T-helper 17 cell (primary cell): ENCODE measurements around the gene TYMS. TPM values are rescaled to one million over a fixed set of nuclear protein-coding genes. Genes with fewer than 3 reads are reported as not detected.

Source experiments
- ATAC-seq: fragments of 150-1000 bp; cut with Tn5 transposase; 2 replicates; pipeline ENCODE4 v1.10.0; 2021; ENCODE audit warnings: mild to moderate bottlenecking, moderate library complexity
- DNase-seq, 3 donors: peaks; one replicate each; pipeline versions ENCODE4 v3.0.0 to v3.0.0-alpha.2; 2020 to 2021
- H3K9me3 ChIP-seq: one replicate; pipeline ENCODE4 v1.7.0; 2013; ENCODE audit warnings: low read length, mild to moderate bottlenecking; ENCODE audit not compliant: control insufficient read depth, poor library complexity, severe bottlenecking
- H3K27ac Mint-ChIP-seq: one replicate; pipeline ENCODE4 v1.8.0; 2022; ENCODE audit warnings: mild to moderate bottlenecking, moderate library complexity, mixed read lengths
- H3K27me3 Mint-ChIP-seq: one replicate; pipeline ENCODE4 v1.8.0; 2022; ENCODE audit warnings: mixed read lengths
- H3K36me3 Mint-ChIP-seq: one replicate; pipeline ENCODE4 v1.8.0; 2022; ENCODE audit warnings: low read depth, mixed read lengths
- H3K4me1 Mint-ChIP-seq: one replicate; pipeline ENCODE4 v1.8.0; 2022; ENCODE audit warnings: mild to moderate bottlenecking, mixed read lengths
- H3K4me3 Mint-ChIP-seq: one replicate; pipeline ENCODE4 v1.8.0; 2022; ENCODE audit warnings: mild to moderate bottlenecking, moderate library complexity, mixed read lengths
- total RNA-seq, 4 donors: library from RNA in 2 of 4; stranded (reverse) in 2 of 4; gene quantifications; one replicate each; pipeline ENCODE4 v1.2.3 and lab custom pipeline; 2022 to 2026

Gene TYMS
- 1 to 10 TPM in 1 of 2 donors, under 1 TPM in 1; 0.60 to 2.5 TPM for total RNA-seq
- total RNA-seq (lab: John Stamatoyannopoulos, UW): 0.53 to 0.58 reads per million in 2 donors

DNA sequence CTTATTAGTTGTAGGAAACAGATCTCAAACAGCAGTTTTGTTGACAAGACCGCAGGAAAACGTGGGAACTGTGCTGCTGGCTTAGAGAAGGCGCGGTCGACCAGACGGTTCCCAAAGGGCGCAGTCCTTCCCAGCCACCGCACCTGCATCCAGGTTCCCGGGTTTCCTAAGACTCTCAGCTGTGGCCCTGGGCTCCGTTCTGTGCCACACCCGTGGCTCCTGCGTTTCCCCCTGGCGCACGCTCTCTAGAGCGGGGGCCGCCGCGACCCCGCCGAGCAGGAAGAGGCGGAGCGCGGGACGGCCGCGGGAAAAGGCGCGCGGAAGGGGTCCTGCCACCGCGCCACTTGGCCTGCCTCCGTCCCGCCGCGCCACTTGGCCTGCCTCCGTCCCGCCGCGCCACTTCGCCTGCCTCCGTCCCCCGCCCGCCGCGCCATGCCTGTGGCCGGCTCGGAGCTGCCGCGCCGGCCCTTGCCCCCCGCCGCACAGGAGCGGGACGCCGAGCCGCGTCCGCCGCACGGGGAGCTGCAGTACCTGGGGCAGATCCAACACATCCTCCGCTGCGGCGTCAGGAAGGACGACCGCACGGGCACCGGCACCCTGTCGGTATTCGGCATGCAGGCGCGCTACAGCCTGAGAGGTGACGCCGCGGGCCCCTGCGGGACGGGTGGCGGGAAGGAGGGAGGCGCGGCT lies at the start of gene TYMS:
Gene TYMS, plus strand, starts transcription at position 343 of the 690 bp plus-strand sequence. Its CDS starts 90 bp downstream, at position 433.
- H3K4me1 Mint-ChIP-seq: peaks cover 9% of the 10 kb centered on the region
- H3K27ac Mint-ChIP-seq: no peak within 1 kb of the TSS
- peak; percentile 66 for ATAC-seq
- no peaks in the 10 kb centered on the region for H3K9me3 ChIP-seq
- H3K4me3 Mint-ChIP-seq: peak within 1 kb of the TSS; percentile 81
- peaks cover 37% of the 10 kb centered on the region for H3K27me3 Mint-ChIP-seq
- peak in 2 of 3 donors; percentile 11 to 25 for DNase-seq
- no peaks in the 10 kb centered on the region for H3K36me3 Mint-ChIP-seq

- H3K27me3 Mint-ChIP-seq: peaks cover 40% of the 10 kb centered on the region
- no peaks in the 10 kb centered on the region for H3K36me3 Mint-ChIP-seq
- DNase-seq: no peak
- H3K27ac Mint-ChIP-seq: no peak overlapping the region
- H3K9me3 ChIP-seq: no peaks in the 10 kb centered on the region
- no peak for ATAC-seq
- H3K4me3 Mint-ChIP-seq: no peak overlapping the region
- no peaks in the 10 kb centered on the region for H3K4me1 Mint-ChIP-seq
Observed at GRCh38 chr18:607930-608329, 49.5 kb upstream of the TYMS start.

DNA sequence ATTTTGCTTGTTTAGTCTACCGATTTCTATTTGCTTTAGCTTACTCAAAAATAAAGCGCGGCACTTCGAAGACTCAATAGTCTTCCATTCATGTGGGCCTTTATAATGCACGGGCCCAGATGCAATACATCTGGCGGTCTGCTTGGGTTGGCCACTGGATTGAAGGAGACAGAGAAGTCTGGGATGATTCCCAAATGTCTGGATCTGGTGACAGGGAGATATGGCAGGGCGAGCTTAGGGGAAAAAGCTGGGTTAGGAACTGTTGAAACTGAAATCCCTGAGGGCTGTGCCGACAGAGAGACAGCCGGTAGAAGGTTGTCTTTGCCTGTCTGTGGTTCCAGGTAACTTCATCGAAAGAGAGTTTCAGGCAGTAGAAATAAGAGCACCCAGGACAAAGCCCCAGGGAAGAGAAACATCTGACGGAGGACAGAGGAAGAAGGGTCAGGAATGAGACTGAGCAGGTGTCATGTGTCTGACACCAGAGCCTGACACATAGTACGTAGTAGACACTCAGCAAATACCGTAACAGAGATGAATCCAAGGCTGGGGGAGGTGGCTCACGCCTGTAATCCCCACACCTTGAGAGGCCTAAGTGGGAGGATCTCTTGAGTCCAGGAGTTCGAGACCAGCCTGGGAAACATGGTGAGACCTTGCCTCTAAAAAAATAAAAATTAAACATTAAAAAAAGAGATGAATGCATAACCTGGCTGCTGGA lies 47.1 kb upstream of the TYMS start:
- no peak overlapping the region for H3K27ac Mint-ChIP-seq

DNA sequence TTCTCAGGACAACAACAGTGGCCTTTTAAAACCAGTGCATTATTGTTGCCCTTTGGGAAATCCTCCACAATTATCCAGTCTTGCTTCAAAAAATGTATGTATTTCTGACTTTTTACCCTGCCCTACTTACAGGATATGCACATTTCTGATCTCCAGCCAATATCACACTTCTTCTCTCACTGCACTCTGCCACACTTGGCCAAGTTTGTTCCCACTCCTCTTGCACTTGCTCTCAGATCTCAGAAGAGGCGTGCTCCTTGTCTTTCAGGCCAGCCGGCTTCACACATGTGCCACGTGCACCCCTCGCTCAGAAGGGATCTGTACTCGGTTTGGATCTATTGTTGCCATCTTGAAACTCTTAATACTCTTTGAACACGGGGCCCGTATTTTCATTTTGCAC lies 45.3 kb upstream of the TYMS start:
- H3K27me3 Mint-ChIP-seq: peaks cover 26% of the 10 kb centered on the region

More for the DNA sequence above, 47.1 kb upstream of the TYMS start:
- no peak for DNase-seq
- no peaks in the 10 kb centered on the region for H3K9me3 ChIP-seq
- Mint-ChIP-seq H3K36me3 (no peaks in the 10 kb centered on the region), H3K27me3 (peaks cover 39% of the 10 kb centered on the region), H3K4me1 (no peaks in the 10 kb centered on the region), H3K4me3 (no peak overlapping the region)
- ATAC-seq: no peak

GRCh38 chr18:614193-614592 lies 43.3 kb upstream of the TYMS start:
- no peak overlapping the region for H3K27ac Mint-ChIP-seq
- H3K4me3 Mint-ChIP-seq: no peak overlapping the region
- ATAC-seq (no peak), DNase-seq (no peak)
- peaks cover 2% of the 10 kb centered on the region for H3K4me1 Mint-ChIP-seq
- H3K9me3 ChIP-seq: no peaks in the 10 kb centered on the region
- H3K36me3 Mint-ChIP-seq: peaks cover 2% of the 10 kb centered on the region
- H3K27me3 Mint-ChIP-seq: peaks cover 26% of the 10 kb centered on the region

More for the DNA sequence above, 45.3 kb upstream of the TYMS start:
- Mint-ChIP-seq H3K27ac (no peak overlapping the region), H3K36me3 (no peaks in the 10 kb centered on the region), H3K4me3 (no peak overlapping the region), H3K4me1 (peaks cover 2% of the 10 kb centered on the region)
- ATAC-seq: no peak
- DNase-seq: no peak
- no peaks in the 10 kb centered on the region for H3K9me3 ChIP-seq

GRCh38 chr18:615092-615521 lies 42.3 kb upstream of the TYMS start:
- ATAC-seq (no peak), DNase-seq (no peak)
- no peaks in the 10 kb centered on the region for H3K9me3 ChIP-seq
- Mint-ChIP-seq H3K4me1 (peaks cover 2% of the 10 kb centered on the region), H3K4me3 (no peak overlapping the region), H3K27me3 (peaks cover 32% of the 10 kb centered on the region), H3K27ac (no peak overlapping the region), H3K36me3 (peaks cover 2% of the 10 kb centered on the region)

DNA sequence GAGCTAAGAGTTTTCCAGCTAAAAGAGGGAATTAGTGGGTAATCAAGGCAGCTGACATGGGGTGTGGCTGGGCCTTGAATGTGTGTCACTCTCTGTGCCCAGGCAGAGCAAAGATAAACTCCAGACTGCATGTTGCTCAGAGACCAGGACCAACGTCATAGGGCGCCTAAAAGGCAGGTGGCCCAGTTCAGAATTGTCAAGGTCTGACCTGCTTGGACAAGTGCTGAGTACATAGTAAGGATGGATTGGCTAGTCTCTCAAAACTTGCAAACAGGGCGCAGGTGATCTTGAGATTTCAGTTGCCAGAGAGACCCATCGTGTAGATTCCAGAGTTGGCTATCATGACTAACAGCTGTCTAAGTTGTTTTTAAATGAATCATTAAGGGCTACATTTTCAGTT lies 41.7 kb upstream of the TYMS start:
- H3K36me3 Mint-ChIP-seq: peaks cover 2% of the 10 kb centered on the region

DNA sequence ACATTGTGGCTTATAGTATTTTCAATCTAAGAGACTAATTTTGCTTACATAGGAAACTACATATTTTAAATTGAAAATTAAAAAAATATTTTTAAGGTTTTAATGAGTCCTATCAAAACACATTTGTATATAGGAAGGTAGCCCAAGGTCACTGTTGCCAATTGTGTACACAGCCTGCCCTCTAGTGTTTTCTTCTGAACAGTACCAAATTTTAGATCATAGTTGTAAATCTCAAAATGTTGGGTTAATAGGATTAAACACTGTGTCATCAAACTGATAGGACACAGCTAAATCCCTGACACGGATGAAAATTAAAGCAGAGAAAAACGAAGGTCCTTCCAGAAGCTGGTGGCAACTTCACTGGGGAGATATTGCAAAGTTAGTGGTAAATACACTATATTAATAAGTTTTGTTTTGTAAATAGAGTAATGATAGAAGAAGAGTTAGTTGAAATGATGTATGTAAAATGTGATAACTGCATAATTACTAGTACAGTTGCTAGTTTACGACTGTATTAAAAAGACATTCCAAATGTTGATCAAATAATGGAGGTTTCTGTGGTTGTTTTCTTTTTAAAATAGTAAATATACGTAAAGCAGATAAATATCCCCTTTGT lies 41.0 kb upstream of the TYMS start:
- no peaks in the 10 kb centered on the region for H3K9me3 ChIP-seq
- Mint-ChIP-seq H3K36me3 (peaks cover 2% of the 10 kb centered on the region), H3K4me1 (peaks cover 2% of the 10 kb centered on the region), H3K4me3 (no peak overlapping the region), H3K27me3 (peaks cover 28% of the 10 kb centered on the region), H3K27ac (no peak overlapping the region)
- peak; percentile 54 for ATAC-seq
- DNase-seq: no peak

More for the DNA sequence above, 41.7 kb upstream of the TYMS start:
- H3K4me3 Mint-ChIP-seq: no peak overlapping the region
- H3K4me1 Mint-ChIP-seq: peaks cover 2% of the 10 kb centered on the region
- DNase-seq (no peak), ATAC-seq (no peak)
- H3K27me3 Mint-ChIP-seq: peaks cover 28% of the 10 kb centered on the region
- H3K27ac Mint-ChIP-seq: no peak overlapping the region
- H3K9me3 ChIP-seq: no peaks in the 10 kb centered on the region

DNA sequence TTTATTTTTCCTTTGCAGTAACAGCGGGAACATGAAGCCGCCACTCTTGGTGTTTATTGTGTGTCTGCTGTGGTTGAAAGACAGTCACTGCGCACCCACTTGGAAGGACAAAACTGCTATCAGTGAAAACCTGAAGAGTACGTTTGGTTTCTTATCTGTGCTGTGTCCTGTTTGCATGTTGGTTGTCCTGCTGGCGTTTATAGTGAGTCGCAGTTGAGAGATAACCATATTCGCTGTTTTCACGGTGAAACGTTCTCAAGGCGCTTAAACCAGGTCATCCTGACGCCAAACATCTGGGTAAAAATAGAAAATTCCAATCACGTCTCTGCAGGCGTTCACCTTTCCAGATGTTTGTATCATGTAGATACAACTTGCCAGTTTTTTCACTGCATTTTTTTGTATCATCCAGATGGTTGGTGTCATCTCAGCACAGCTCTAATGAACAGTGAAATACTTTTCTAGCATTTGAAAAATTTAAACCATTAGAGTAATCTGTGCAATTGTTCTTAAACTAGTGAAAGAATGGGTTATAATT lies 39.4 kb upstream of the TYMS start:
- H3K27ac Mint-ChIP-seq: no peak overlapping the region
- ATAC-seq (no peak), DNase-seq (no peak)
- H3K4me3 Mint-ChIP-seq: no peak overlapping the region
- no peaks in the 10 kb centered on the region for H3K9me3 ChIP-seq
- peaks cover 2% of the 10 kb centered on the region for H3K4me1 Mint-ChIP-seq
- H3K27me3 Mint-ChIP-seq: peaks cover 29% of the 10 kb centered on the region
- peaks cover 2% of the 10 kb centered on the region for H3K36me3 Mint-ChIP-seq

DNA sequence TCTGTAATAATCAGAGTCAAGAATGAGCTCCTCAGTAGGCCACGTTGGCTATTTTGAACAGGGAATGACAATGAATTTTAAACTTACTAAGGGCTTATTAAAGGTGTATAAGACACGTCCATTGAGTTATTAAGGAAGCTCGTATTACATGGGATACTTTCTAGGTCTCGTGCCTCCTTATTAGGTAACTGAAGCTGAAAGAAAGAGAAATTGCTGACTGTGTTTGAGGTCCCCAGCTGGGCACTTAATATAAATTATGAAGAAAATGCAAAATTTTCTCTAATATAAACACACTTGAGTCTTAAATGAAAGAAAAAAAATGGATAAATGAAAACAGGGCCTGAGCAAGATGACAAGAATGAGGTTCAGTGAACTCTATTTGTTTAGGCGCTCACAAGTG lies 38.8 kb upstream of the TYMS start:
- no peak for DNase-seq

DNA sequence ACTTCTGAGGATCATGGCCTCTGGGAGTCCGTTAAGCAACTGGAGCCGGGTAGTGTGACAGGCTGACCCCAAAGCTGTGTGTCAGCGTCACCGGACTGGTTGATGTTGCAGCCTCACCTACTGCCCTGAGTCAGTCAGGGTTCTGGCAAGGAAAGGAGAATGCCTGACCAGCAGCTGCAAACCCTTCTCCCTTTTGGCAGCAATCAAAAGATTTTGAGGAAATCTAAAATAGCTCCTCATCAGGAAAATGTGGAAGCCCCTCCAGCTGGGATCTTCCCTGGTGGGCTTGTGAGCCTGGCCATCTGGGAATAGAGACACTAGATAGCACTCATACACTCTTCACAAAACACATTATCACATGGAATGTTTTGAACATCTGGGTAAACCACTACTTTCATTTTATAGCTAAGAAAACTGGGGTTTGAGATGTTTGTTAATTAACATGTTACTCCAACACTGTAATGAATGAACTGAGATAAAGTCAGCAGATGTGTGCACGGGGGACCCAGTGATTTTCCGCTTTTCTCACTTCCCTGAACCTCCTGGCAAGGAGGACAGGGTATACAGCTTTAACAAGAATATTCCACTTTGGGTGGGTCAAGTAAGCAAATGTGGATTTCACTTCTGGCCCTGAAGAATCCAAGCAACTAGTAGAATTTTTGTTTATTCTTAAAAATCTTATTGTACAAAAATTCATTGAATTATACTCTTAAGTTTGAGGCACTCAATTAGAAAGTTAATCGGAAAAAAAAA lies 36.0 kb upstream of the TYMS start:
- H3K27me3 Mint-ChIP-seq: peaks cover 40% of the 10 kb centered on the region
- H3K27ac Mint-ChIP-seq: no peak overlapping the region
- H3K4me1 Mint-ChIP-seq: peaks cover 1% of the 10 kb centered on the region
- no peaks in the 10 kb centered on the region for H3K9me3 ChIP-seq
- ATAC-seq (no peak), DNase-seq (no peak)
- H3K4me3 Mint-ChIP-seq: no peak overlapping the region
- peaks cover 2% of the 10 kb centered on the region for H3K36me3 Mint-ChIP-seq

More for the DNA sequence above, 38.8 kb upstream of the TYMS start:
- Mint-ChIP-seq H3K4me3 (no peak overlapping the region), H3K4me1 (peaks cover 2% of the 10 kb centered on the region), H3K36me3 (peaks cover 2% of the 10 kb centered on the region), H3K27ac (no peak overlapping the region), H3K27me3 (peaks cover 29% of the 10 kb centered on the region)
- no peaks in the 10 kb centered on the region for H3K9me3 ChIP-seq
- no peak for ATAC-seq

DNA sequence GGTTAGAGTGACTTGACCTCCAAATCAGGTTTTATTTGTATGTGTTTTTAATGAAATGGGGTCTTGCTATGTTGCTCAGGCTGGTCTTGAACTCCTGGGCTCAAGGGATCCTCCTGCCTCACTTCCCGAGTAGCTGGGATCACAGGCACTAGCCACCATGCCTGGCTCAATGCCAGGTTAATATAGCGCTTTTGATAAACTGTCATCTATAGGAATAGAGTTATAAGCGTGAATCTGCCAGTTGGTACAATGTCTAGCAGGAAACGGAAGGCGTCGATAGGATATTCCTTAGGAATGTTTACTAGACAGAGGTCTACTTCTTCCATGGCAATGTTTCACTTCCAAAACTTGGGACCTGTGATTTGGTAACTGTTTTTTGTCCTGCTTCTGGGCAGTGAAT lies 35.2 kb upstream of the TYMS start:
- Mint-ChIP-seq H3K4me1 (no peaks in the 10 kb centered on the region), H3K4me3 (no peak overlapping the region), H3K27ac (no peak overlapping the region), H3K27me3 (peaks cover 44% of the 10 kb centered on the region), H3K36me3 (peaks cover 2% of the 10 kb centered on the region)
- DNase-seq: no peak
- ATAC-seq: no peak
- H3K9me3 ChIP-seq: no peaks in the 10 kb centered on the region
